HCT116 (cell line): ENCODE measurements around the gene BIRC6. TPM values are rescaled to one million over a fixed set of nuclear protein-coding genes. Genes with fewer than 3 reads are reported as not detected.

ENCODE experiments used
- ATAC-seq: fragments of 200-7000 bp; cut with Tn5 transposase; 2 replicates; pipeline ENCODE4 v1.9.1; 2020; ENCODE audit warnings: mild to moderate bottlenecking, moderate library complexity
- BruUV-seq: library from RNA; stranded (reverse); fragments of 400-500 nt; replicated peaks from 2 replicates; lab custom pipeline; 2021; lab: Mats Ljungman, UMichigan
- CTCF ChIA-PET: fragments of 300-600 bp; sonication (Branson Sonifier 250); formaldehyde crosslinking; loops from one replicate; lab custom pipeline; 2021; ENCODE audit warnings: antibody characterized with exemption; lab: Charles Lee
- POLR2A ChIA-PET: fragments of 300-600, 350-600 bp; sonication (Branson Sonifier 250); formaldehyde crosslinking; loops from one replicate; lab custom pipeline; 2021; ENCODE audit warnings: antibody characterized with exemption; lab: Charles Lee
- RAD21 ChIA-PET, 2 experiments: fragments of 300-600 bp; sonication (Branson Sonifier 250); formaldehyde crosslinking; loops; one replicate each; lab custom pipeline; 2023; ENCODE audit warnings: low total read pairs in 2 of 2; ENCODE audit not compliant: uncharacterized antibody in 2 of 2, unreplicated experiment in 2 of 2, low non-redundant PET in 1 of 2; lab: Charles Lee
- DNase-seq: peaks from one replicate; pipeline ENCODE4 v3.0.0-alpha.2; 2010; ENCODE audit warnings: low read depth, low spot score
- H2AFZ ChIP-seq: fragments of 200-600 bp; shearing (Covaris generic), sonication (generic); 2 replicates; pipeline ENCODE4 v1.6.1; 2017; ENCODE audit warnings: low read depth, mixed run types, mixed read lengths, antibody characterized with exemption, low read length; ENCODE audit not compliant: poor library complexity, severe bottlenecking
- H3K27ac ChIP-seq: 2 replicates; pipeline ENCODE4 v1.5.1; 2012; ENCODE audit warnings: low read depth, low read length
- H3K27me3 ChIP-seq: fragments of 200-600 bp; sonication (generic); 2 replicates; pipeline ENCODE4 v1.6.1; 2016; ENCODE audit warnings: mixed run types, low read length, mixed read lengths; ENCODE audit not compliant: insufficient read depth
- H3K36me3 ChIP-seq, 2 experiments: fragments of 200-500 bp in 1 of 2; fragments of 200-600 bp in 1 of 2; sonication (Bioruptor generic) in 1 of 2; sonication (generic) in 1 of 2; 2 replicates each; pipeline versions ENCODE4 v1.5.1 to v1.6.1; 2014 to 2016; ENCODE audit warnings: low read length in 2 of 2, inconsistent platforms in 1 of 2, mixed read lengths in 1 of 2, mixed run types in 1 of 2; ENCODE audit not compliant: insufficient read depth in 2 of 2, control insufficient read depth in 1 of 2
- H3K4me1 ChIP-seq, 2 experiments: fragments of 200-600 bp in 1 of 2; sonication (generic) in 1 of 2; 2 replicates each; pipeline versions ENCODE4 v1.5.1 to v1.6.1; 2012 to 2017; ENCODE audit warnings: low read length in 2 of 2, inconsistent platforms in 1 of 2, mild to moderate bottlenecking in 1 of 2, mixed read lengths in 1 of 2, mixed run types in 1 of 2, moderate library complexity in 1 of 2; ENCODE audit not compliant: insufficient read depth in 2 of 2, control insufficient read depth in 1 of 2
- H3K4me2 ChIP-seq: fragments of 200-600 bp; sonication (generic); 2 replicates; pipeline ENCODE4 v1.6.1; 2017; ENCODE audit warnings: mixed run types, low read length, mixed read lengths
- H3K4me3 ChIP-seq, 2 experiments: fragments of 200-600 bp in 1 of 2; sonication (generic) in 1 of 2; replicated peaks in 1 of 2; 2 replicates each; pipeline ENCODE4 v1.5.1; 2011 to 2016; ENCODE audit warnings: low read length in 2 of 2, control low read depth in 1 of 2, low read depth in 1 of 2, mild to moderate bottlenecking in 1 of 2, mixed read lengths in 1 of 2, mixed run types in 1 of 2
- H3K79me2 ChIP-seq: fragments of 200-600 bp; sonication (generic); 2 replicates; pipeline ENCODE4 v1.6.1; 2017; ENCODE audit warnings: mild to moderate bottlenecking, mixed run types, low read length, moderate library complexity, mixed read lengths; ENCODE audit not compliant: insufficient read depth
- H3K9ac ChIP-seq: fragments of 200-600 bp; sonication (generic); 2 replicates; pipeline ENCODE4 v1.6.1; 2016; ENCODE audit warnings: low read length, mixed read lengths
- H3K9me2 ChIP-seq: fragments of 200-600 bp; sonication (generic), shearing (Covaris generic); 2 replicates; pipeline ENCODE4 v1.6.1; 2017; ENCODE audit warnings: mixed run types, mild to moderate bottlenecking, moderate library complexity; ENCODE audit not compliant: insufficient read depth
- H3K9me3 ChIP-seq, 2 experiments: fragments of 200-500 bp in 1 of 2; fragments of 200-600 bp in 1 of 2; sonication (Bioruptor generic) in 1 of 2; sonication (generic) in 1 of 2; 2 replicates each; pipeline ENCODE4 v1.6.1; 2014 to 2017; ENCODE audit warnings: low read length in 2 of 2, mixed read lengths in 2 of 2, inconsistent platforms in 1 of 2, low read depth in 1 of 2, mild to moderate bottlenecking in 1 of 2, mixed run types in 1 of 2, moderate library complexity in 1 of 2; ENCODE audit not compliant: control insufficient read depth in 1 of 2, insufficient read depth in 1 of 2
- H4K20me1 ChIP-seq: fragments of 200-600 bp; sonication (generic), shearing (Covaris generic); 2 replicates; pipeline ENCODE4 v1.6.1; 2017; ENCODE audit warnings: mixed run types, mild to moderate bottlenecking, moderate library complexity; ENCODE audit not compliant: insufficient read depth
- ATF3 ChIP-seq: IDR thresholded peaks from 2 replicates; pipeline ENCODE4 v1.6.1; 2012
- CEBPB ChIP-seq: IDR thresholded peaks from 2 replicates; pipeline ENCODE4 v1.6.1; 2012; ENCODE audit warnings: low read depth
- CTCF ChIP-seq, 3 experiments: fragments of 200-600 bp in 1 of 3; sonication (generic) in 1 of 3; IDR thresholded peaks in 2 of 3; conservative IDR thresholded peaks in 1 of 3; 2 replicates each; pipeline ENCODE4 v1.5.1; 2012 to 2017; ENCODE audit warnings: low read depth in 2 of 3, low read length in 2 of 3, antibody characterized with exemption in 1 of 3, borderline replicate concordance in 1 of 3, control low read depth in 1 of 3, mild to moderate bottlenecking in 1 of 3, mixed read lengths in 1 of 3, mixed run types in 1 of 3, moderate library complexity in 1 of 3; ENCODE audit not compliant: insufficient read depth in 1 of 3
- EGR1 ChIP-seq: IDR thresholded peaks from 2 replicates; pipeline ENCODE4 v1.6.1; 2012; ENCODE audit warnings: low read depth
- FOSL1 ChIP-seq: IDR thresholded peaks from 2 replicates; pipeline ENCODE4 v1.6.1; 2012; ENCODE audit warnings: low read depth
- MAX ChIP-seq: IDR thresholded peaks from 2 replicates; pipeline ENCODE4 v1.6.1; 2012
- RAD21 ChIP-seq: IDR thresholded peaks from 2 replicates; pipeline ENCODE4 v1.6.1; 2012; ENCODE audit warnings: low read depth, mild to moderate bottlenecking
- SRF ChIP-seq: IDR thresholded peaks from 2 replicates; pipeline ENCODE4 v1.6.1; 2012; ENCODE audit warnings: low read depth
- intact Hi-C: fragments of 100-400 bp; cut with micrococcal nuclease; formaldehyde crosslinking; loops from 2 replicates; pipeline ENCODE4 v1.10.0; 2022
- total RNA-seq: library from RNA; stranded (reverse); gene quantifications from one replicate; pipeline ENCODE4 v1.2.1, GENCODE V29; 2021; ENCODE audit not compliant: unreplicated experiment

The BIRC6 gene
- total RNA-seq, 1 experiment from 2014 or later: 60.7 TPM

- POLR2A ChIA-PET: no interaction called here
- Histone ChIP-seq H3K4me1 (peaks cover 0 to 8% of the 10 kb centered on the region in 2 experiments; a peak in 1 of 4 replicates), H3K27ac (no peak overlapping the region), H3K9me3 (no peaks in the 10 kb centered on the region), H3K36me3 (peaks cover 35 to 38% of the 10 kb centered on the region in 2 experiments), H3K27me3 (no peaks in the 10 kb centered on the region), H3K9ac (no peak overlapping the region), H3K4me2 (no peak overlapping the region), H3K79me2 (no peaks in the 10 kb centered on the region), H2AFZ (no peak overlapping the region), H3K4me3 (no peak overlapping the region), H3K9me2 (no peaks in the 10 kb centered on the region), H4K20me1 (no peaks in the 10 kb centered on the region)
- RAD21 ChIA-PET: no interaction called here
- ATAC-seq: no peak
- BruUV-seq: no TSS peak
- CTCF ChIA-PET: no interaction called here
- TF ChIP-seq MAX: no peak
- no peak for TF ChIP-seq EGR1
- TF ChIP-seq SRF: no peak
- TF ChIP-seq CTCF (IDR thresholded peaks at IDR 0.05 in 2 of 3, conservative IDR thresholded peaks at IDR 0.05 in 1 of 3; ENCODE audit: borderline replicate concordance in 1 of 3, insufficient read depth in 1 of 3, low read depth in 2 of 3, low read length in 2 of 3): no peak
- intact Hi-C loops: no loop called here
- no peak for DNase-seq
Observed at GRCh38 chr2:32482471-32482870, 125.6 kb downstream of the BIRC6 start.

DNA sequence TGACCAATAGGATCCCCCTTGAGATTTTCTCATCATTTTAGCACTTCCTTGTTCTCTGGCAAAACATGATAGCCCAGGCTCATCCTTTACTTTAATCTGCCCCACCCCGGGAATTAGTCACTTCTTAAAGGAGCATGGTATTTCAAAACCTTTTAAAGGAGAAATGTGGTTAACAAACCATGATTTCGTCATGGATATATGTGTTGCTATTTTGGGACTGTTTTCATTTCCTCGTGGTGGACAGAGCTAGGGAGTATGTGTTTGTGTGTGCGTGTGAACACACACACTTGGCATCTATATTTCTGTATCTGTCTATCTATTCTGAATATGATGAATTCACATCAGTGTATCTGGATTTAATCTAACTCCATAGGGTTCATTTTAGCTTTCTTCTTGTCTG, 128.1 kb downstream of the BIRC6 start:
- ATAC-seq: 0 out of 2 replicates have a peak, but pooled peaks have one; percentile 34

More for the DNA sequence above, 128.1 kb downstream of the BIRC6 start:
- Histone ChIP-seq H2AFZ (no peak overlapping the region), H3K4me1 (peaks cover 0 to 8% of the 10 kb centered on the region in 2 experiments; a peak in 1 of 4 replicates), H3K36me3 (peaks cover 27 to 37% of the 10 kb centered on the region in 2 experiments), H3K9me2 (no peaks in the 10 kb centered on the region), H3K4me2 (no peak overlapping the region), H3K79me2 (no peaks in the 10 kb centered on the region), H3K9ac (no peak overlapping the region), H3K9me3 (no peaks in the 10 kb centered on the region), H3K4me3 (no peak overlapping the region), H3K27ac (no peak overlapping the region), H3K27me3 (no peaks in the 10 kb centered on the region), H4K20me1 (no peaks in the 10 kb centered on the region)
- BruUV-seq: no TSS peak
- intact Hi-C loops: no loop called here
- TF ChIP-seq FOSL1 (peak; percentile 32; the same call in 1 of the 2 replicates), ATF3 (no peak), MAX (no peak), CEBPB (peak; percentile 55), RAD21 (no peak)
- ChIA-PET RAD21 (no interaction called here), POLR2A (no interaction called here), CTCF (no interaction called here)
- DNase-seq: peak; percentile 15
